ENCODE measurements around the gene COLEC12.

Gene COLEC12

GRCh38 chr18:476251-476664 is 24.2 kb downstream of the COLEC12 start:
- DNase-seq (ENCODE audit: extremely low read depth in 1 of 2, low read depth in 1 of 2) = no peak

GRCh38 chr18:475202-476031 is 25.1 kb downstream of the COLEC12 start:
- DNase-seq (ENCODE audit: extremely low read depth in 1 of 2, low read depth in 1 of 2) = no peak

- DNase-seq (ENCODE audit: extremely low read depth in 1 of 2, low read depth in 1 of 2) = no peak
These were observed 26.1 kb downstream of the COLEC12 start for GRCh38 chr18:474416-474815.

- no peak for DNase-seq (ENCODE audit: extremely low read depth in 1 of 2, low read depth in 1 of 2)
These were observed 26.7 kb downstream of the COLEC12 start for GRCh38 chr18:473802-474201.

GRCh38 chr18:471716-472115 is 28.8 kb downstream of the COLEC12 start:
- no peak for DNase-seq (ENCODE audit: extremely low read depth in 1 of 2, low read depth in 1 of 2)

- DNase-seq (ENCODE audit: extremely low read depth in 1 of 2, low read depth in 1 of 2) = no peak
These were observed 29.6 kb downstream of the COLEC12 start for GRCh38 chr18:470661-471501.

GRCh38 chr18:468955-469790 is 31.3 kb downstream of the COLEC12 start:
- no peak for DNase-seq (ENCODE audit: extremely low read depth in 1 of 2, low read depth in 1 of 2)

GRCh38 chr18:463827-464541 is 36.5 kb downstream of the COLEC12 start:
- no peak for DNase-seq (ENCODE audit: extremely low read depth in 1 of 2, low read depth in 1 of 2)

GRCh38 chr18:463403-463802 is 37.1 kb downstream of the COLEC12 start:
- no peak for DNase-seq (ENCODE audit: extremely low read depth in 1 of 2, low read depth in 1 of 2)

GRCh38 chr18:461762-462161 is 38.7 kb downstream of the COLEC12 start:
- DNase-seq (ENCODE audit: extremely low read depth in 1 of 2, low read depth in 1 of 2) = no peak

- no peak for DNase-seq (ENCODE audit: extremely low read depth in 1 of 2, low read depth in 1 of 2)
These were observed 39.7 kb downstream of the COLEC12 start for GRCh38 chr18:460791-461190.

GRCh38 chr18:459814-460593 is 40.5 kb downstream of the COLEC12 start:
- no peak for DNase-seq (ENCODE audit: extremely low read depth in 1 of 2, low read depth in 1 of 2)

GRCh38 chr18:457521-458412 is 42.7 kb downstream of the COLEC12 start:
- no peak for DNase-seq (ENCODE audit: extremely low read depth in 1 of 2, low read depth in 1 of 2)

GRCh38 chr18:457140-457519 is 43.4 kb downstream of the COLEC12 start:
- no peak for DNase-seq (ENCODE audit: extremely low read depth in 1 of 2, low read depth in 1 of 2)

- DNase-seq (ENCODE audit: extremely low read depth in 1 of 2, low read depth in 1 of 2) = no peak
These were observed 44.0 kb downstream of the COLEC12 start for GRCh38 chr18:456361-457139.

- no peak for DNase-seq (ENCODE audit: extremely low read depth in 1 of 2, low read depth in 1 of 2)
These were observed 47.1 kb downstream of the COLEC12 start for GRCh38 chr18:453400-453799.

GRCh38 chr18:452816-453215 is 47.7 kb downstream of the COLEC12 start:
- no peak for DNase-seq (ENCODE audit: extremely low read depth in 1 of 2, low read depth in 1 of 2)

GRCh38 chr18:449374-449773 is 51.1 kb downstream of the COLEC12 start:
- no peak for DNase-seq (ENCODE audit: extremely low read depth in 1 of 2, low read depth in 1 of 2)
